ENCODE results near the gene SLC25A24.
"Not testable (repeated sequence)": the region's sequence is repeated elsewhere in the genome, so short reads cannot be mapped to it uniquely, and the experiment has no call there.

DNA sequence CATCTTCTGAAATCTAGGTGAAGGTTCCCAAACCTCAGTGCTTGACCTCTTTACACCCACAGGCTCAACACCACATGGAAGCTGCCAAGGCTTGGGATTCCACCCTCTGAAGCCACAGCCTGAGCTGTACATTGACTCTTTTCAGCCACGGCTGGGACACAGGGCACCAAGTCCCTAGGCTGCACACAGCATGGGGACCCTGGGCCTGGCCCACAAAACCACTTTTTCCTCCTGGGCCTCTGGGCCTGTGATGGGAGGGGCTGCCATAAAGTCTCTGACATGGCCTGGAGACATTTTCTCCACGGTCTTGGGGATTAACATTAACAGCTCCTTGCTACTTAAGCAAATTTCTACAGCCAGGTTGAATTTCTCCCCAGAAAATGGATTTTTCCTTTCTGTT is 67.8 kb downstream of the SLC25A24 start:
- TF ChIP-seq, protein P1, sequence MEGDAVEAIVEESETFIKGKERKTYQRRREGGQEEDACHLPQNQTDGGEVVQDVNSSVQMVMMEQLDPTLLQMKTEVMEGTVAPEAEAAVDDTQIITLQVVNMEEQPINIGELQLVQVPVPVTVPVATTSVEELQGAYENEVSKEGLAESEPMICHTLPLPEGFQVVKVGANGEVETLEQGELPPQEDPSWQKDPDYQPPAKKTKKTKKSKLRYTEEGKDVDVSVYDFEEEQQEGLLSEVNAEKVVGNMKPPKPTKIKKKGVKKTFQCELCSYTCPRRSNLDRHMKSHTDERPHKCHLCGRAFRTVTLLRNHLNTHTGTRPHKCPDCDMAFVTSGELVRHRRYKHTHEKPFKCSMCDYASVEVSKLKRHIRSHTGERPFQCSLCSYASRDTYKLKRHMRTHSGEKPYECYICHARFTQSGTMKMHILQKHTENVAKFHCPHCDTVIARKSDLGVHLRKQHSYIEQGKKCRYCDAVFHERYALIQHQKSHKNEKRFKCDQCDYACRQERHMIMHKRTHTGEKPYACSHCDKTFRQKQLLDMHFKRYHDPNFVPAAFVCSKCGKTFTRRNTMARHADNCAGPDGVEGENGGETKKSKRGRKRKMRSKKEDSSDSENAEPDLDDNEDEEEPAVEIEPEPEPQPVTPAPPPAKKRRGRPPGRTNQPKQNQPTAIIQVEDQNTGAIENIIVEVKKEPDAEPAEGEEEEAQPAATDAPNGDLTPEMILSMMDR (conservative IDR thresholded peaks at IDR 0.05; ENCODE audit: low read depth, low read length): not testable (repeated sequence)
- not testable (repeated sequence) for TF ChIP-seq EZH2 (IDR thresholded peaks at IDR 0.05; ENCODE audit: borderline replicate concordance, low read depth, low read length, poor library complexity, severe bottlenecking)
